LNCAP (cell line): ENCODE data around the gene THAP2.

Experiments used
- TF ChIP-seq, protein P1 (sequence below): fragments of 450-650 bp; IDR thresholded peaks from 2 replicates; pipeline ENCODE4 v1.5.1; 2017; ENCODE audit warnings: mild to moderate bottlenecking

Gene THAP2

DNA sequence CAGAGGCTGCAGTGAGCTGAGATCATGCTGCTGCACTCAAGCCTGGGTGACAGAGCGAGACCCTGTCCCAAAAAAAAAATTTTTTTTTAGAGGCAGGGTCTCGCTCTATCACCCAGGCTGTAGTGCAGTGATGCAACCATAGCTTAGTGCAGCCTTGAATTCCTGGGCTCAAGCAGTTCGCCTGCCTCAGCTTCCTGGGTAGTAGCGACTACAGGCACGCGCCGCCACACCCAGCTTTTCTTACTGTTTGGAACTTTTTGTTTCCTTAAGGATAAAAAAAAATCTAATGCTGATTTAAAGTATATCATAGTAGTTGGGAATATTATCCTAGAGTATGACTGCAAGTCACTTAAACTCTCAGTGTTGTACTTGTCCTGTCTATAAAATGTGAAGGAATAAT is 29.0 kb downstream of the THAP2 start:
- TF ChIP-seq, protein P1, sequence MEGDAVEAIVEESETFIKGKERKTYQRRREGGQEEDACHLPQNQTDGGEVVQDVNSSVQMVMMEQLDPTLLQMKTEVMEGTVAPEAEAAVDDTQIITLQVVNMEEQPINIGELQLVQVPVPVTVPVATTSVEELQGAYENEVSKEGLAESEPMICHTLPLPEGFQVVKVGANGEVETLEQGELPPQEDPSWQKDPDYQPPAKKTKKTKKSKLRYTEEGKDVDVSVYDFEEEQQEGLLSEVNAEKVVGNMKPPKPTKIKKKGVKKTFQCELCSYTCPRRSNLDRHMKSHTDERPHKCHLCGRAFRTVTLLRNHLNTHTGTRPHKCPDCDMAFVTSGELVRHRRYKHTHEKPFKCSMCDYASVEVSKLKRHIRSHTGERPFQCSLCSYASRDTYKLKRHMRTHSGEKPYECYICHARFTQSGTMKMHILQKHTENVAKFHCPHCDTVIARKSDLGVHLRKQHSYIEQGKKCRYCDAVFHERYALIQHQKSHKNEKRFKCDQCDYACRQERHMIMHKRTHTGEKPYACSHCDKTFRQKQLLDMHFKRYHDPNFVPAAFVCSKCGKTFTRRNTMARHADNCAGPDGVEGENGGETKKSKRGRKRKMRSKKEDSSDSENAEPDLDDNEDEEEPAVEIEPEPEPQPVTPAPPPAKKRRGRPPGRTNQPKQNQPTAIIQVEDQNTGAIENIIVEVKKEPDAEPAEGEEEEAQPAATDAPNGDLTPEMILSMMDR, result no peak

DNA sequence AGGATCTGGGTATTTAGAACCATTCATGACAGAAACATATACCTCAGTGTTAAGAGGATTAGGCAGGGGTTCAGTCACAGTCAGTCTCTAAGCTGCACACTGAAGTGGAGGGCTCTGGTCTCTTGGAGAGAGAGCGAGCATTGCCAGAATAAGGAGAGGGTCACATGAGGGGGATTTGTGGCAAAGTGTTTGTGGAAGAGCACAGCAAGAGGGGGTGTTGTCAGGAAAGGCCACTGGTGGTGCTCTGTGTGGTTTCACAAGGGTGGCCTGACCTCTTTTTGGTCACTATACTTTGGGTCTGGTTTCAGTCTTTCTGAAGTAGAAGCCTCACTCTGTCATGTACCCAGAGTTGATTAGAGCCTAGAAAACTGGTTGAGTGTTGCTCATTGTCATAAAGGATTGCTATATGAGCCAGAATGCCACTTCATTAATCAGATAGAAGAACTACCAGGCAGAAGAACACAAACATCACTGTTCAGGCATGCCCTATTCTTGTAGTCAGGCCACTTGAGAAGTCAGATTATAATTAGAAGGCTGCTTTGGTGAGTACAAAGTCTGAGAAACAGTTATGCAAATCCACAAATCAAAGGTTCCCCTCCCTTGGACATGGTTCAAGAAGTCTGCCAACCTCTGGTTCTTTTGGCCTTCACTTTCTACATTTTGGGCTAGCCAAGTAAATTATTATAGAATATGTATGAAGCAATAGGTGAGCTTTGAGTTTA is 30.2 kb downstream of the THAP2 start:
- TF ChIP-seq, protein P1, result no peak

DNA sequence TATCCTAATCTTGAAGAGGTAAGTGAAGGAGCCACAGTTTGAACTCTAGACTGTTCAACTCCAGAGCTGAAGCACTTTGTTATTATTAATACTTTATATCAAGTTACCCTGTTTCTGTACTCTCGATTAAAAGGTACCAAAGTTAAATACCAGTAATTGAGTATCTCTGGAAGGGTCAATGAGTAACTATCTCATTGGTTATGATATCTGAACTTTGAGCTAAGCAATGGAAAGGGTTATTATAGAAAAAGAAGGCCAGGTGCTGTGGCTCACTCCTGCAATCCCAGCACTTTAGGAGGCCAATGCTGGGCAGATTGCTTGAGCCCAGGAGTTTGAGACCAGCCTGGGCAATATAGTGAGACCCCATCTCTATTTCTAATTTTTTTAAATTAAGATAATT is 31.7 kb downstream of the THAP2 start:
- TF ChIP-seq, protein P1, result no peak

DNA sequence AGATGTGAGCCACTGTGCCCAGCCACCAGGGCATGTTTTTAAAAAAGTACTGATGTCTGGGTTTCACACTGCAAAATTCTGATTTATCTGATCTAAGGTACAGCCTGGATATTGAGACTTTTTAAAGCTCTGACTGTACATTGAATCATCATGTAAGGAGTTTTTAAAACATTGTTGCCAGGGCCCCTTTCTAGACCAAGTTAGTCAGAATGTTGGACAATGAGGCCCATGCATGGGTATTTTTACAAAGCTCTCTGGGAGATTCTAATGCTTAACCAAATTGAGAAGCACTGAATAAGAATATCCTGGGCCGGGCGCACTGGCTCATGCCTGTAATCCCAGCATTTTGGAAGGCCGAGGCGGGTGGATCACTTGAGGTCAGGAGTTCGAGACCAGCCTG is 38.5 kb downstream of the THAP2 start:
- TF ChIP-seq, protein P1, result no peak

DNA sequence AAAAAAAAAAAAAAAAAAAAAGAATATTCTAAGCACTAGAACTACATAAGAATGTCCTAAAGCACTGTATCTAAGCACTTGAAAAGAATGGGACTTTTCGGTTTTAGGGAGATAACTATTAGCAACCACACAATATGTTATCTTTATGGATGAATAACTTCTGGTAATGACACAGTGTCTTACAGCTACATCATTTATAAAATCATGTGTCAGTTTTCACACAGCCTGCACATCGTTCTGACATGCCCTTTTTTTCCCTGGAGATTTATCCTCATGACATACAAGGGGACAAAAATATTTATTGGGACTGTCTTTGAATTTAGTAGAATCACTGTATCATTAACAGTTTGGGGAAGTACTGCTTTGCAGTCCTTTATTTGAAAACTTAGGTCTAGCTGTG is 39.1 kb downstream of the THAP2 start:
- TF ChIP-seq, protein P1, result no peak

DNA sequence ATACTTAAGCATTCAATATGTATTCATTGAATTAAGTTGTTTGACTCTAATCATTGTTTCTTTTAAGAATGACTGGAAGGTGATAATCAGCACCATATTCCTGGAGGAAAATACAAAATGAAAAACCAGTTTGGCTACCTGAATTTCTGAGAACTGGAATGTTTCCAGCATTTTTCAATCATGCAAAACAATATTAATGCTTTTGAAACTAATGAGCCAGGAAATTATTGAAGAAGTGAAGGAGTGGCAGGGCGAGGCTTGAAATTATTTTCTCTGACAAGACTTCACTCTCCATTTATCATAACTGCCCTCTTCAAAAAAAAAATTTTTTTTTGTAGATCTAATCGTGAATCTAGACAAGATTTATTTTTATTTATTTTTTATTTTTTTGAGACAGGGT is 40.8 kb downstream of the THAP2 start:
- TF ChIP-seq, protein P1, result no peak

DNA sequence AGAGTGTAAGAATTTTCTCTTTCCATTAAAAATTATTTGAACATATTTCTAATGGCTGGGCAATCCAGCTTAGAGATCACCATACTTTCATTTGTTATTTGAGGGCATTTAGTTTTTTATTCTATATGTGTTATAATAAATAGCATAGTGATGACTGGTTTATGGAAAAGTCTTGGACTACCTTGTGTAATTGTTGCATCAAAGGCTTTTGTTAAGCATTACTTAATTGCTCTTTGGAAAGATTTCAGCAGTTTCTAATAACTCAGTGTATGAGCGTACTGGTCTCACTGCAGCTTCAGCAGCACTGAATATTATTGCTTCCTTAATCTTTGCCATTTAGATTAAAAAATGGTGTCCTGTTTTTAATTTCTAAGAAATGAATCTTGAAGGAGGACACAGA is 44.6 kb downstream of the THAP2 start:
- TF ChIP-seq, protein P1, result no peak
